IMR-90 (cell line): Measurements from ENCODE around the gene CCL15. TPM values are rescaled to one million over a fixed set of nuclear protein-coding genes. Genes with fewer than 3 reads are reported as not detected.

Experiments used
- ATAC-seq: fragments of 200-7000 bp; cut with Tn5 transposase; 2 replicates; pipeline ENCODE4 v1.9.1; 2020; ENCODE audit warnings: low read depth, mild to moderate bottlenecking, moderate library complexity
- BruUV-seq: library from RNA; stranded (reverse); fragments of 400-500 nt; replicated peaks from 2 replicates; lab custom pipeline; 2021; lab: Mats Ljungman, UMichigan
- CTCF ChIA-PET: fragments of 300-600 bp; formaldehyde crosslinking; extraction: SDS; loops from one replicate; lab custom pipeline; 2021; ENCODE audit warnings: antibody characterized with exemption; lab: Yijun Ruan, JAX
- POLR2A ChIA-PET: fragments of 300-600 bp; sonication (Branson Sonifier 250); formaldehyde crosslinking; loops from one replicate; lab custom pipeline; 2022; ENCODE audit warnings: antibody characterized with exemption; ENCODE audit not compliant: unreplicated experiment; lab: Charles Lee
- DNase-seq: peaks from one replicate; pipeline ENCODE4 v3.0.0; 2013
- H2AFZ ChIP-seq: replicated peaks from 2 replicates; pipeline ENCODE3; 2013; ENCODE audit warnings: low read length, mild to moderate bottlenecking; ENCODE audit not compliant: poor library complexity
- H2AK5ac ChIP-seq: 2 replicates; pipeline ENCODE4 v1.6.1; 2013; ENCODE audit warnings: low read depth, low read length, inconsistent platforms
- H2AK9ac ChIP-seq: replicated peaks from 2 replicates; pipeline ENCODE3; 2013; ENCODE audit warnings: mild to moderate bottlenecking, low read depth, low read length, moderate library complexity; ENCODE audit not compliant: poor library complexity
- H2BK120ac ChIP-seq: 2 replicates; pipeline ENCODE4 v1.6.1; 2013; ENCODE audit warnings: low read depth, low read length, inconsistent platforms
- H2BK15ac ChIP-seq: 3 replicates; pipeline ENCODE4 v1.6.1; 2013; ENCODE audit warnings: low read depth, low read length, inconsistent platforms
- H2BK20ac ChIP-seq: 2 replicates; pipeline ENCODE4 v1.6.1; 2013; ENCODE audit warnings: low read depth, mild to moderate bottlenecking, inconsistent platforms, low read length, moderate library complexity
- H2BK5ac ChIP-seq: 2 replicates; pipeline ENCODE4 v1.6.1; 2013; ENCODE audit warnings: mild to moderate bottlenecking, low read depth, low read length, inconsistent platforms; ENCODE audit not compliant: poor library complexity, severe bottlenecking
- H3K14ac ChIP-seq: replicated peaks from 2 replicates; pipeline ENCODE4 v1.6.1; 2013; ENCODE audit warnings: low read depth, low read length, inconsistent platforms
- H3K18ac ChIP-seq: 2 replicates; pipeline ENCODE4 v1.6.1; 2013; ENCODE audit warnings: low read depth, low read length, control low read depth
- H3K23ac ChIP-seq: 2 replicates; pipeline ENCODE4 v1.6.1; 2013; ENCODE audit warnings: low read depth, low read length, inconsistent platforms
- H3K27ac ChIP-seq: 2 replicates; pipeline ENCODE4 v1.5.1; 2013; ENCODE audit warnings: mild to moderate bottlenecking, control low read depth, low read length; ENCODE audit not compliant: insufficient read depth
- H3K27me3 ChIP-seq: 2 replicates; pipeline ENCODE4 v1.6.1; 2013; ENCODE audit warnings: low read length; ENCODE audit not compliant: control insufficient read depth, insufficient read depth
- H3K36me3 ChIP-seq: 2 replicates; pipeline ENCODE4 v1.6.1; 2013; ENCODE audit warnings: low read length, mixed read lengths; ENCODE audit not compliant: control insufficient read depth, insufficient read depth
- H3K4ac ChIP-seq: 2 replicates; pipeline ENCODE4 v1.6.1; 2013; ENCODE audit warnings: low read depth, low read length, inconsistent platforms
- H3K4me1 ChIP-seq: 2 replicates; pipeline ENCODE4 v1.6.1; 2013; ENCODE audit warnings: low read length, mixed read lengths; ENCODE audit not compliant: control insufficient read depth, insufficient read depth
- H3K4me2 ChIP-seq: 2 replicates; pipeline ENCODE4 v1.6.1; 2013; ENCODE audit warnings: low read depth, mild to moderate bottlenecking, control low read depth, low read length, moderate library complexity
- H3K4me3 ChIP-seq: 2 replicates; pipeline ENCODE4 v1.5.1; 2013; ENCODE audit warnings: low read depth, mild to moderate bottlenecking, control low read depth, low read length, moderate library complexity; ENCODE audit not compliant: insufficient read depth
- H3K56ac ChIP-seq: 2 replicates; pipeline ENCODE4 v1.6.1; 2013; ENCODE audit warnings: low read length, inconsistent platforms; ENCODE audit not compliant: insufficient read depth; ENCODE audit errors: extremely low read depth
- H3K79me1 ChIP-seq, 2 experiments: 2 replicates each; pipeline ENCODE4 v1.6.1; 2013; ENCODE audit warnings: low read length in 2 of 2, inconsistent platforms in 1 of 2, low read depth in 1 of 2
- H3K9ac ChIP-seq: 2 replicates; pipeline ENCODE4 v1.6.1; 2013; ENCODE audit warnings: low read depth, low read length, control low read depth
- H3K9me1 ChIP-seq: 2 replicates; pipeline ENCODE4 v1.6.1; 2013; ENCODE audit warnings: low read length, inconsistent platforms; ENCODE audit not compliant: insufficient read depth
- H3K9me3 ChIP-seq: 2 replicates; pipeline ENCODE4 v1.6.1; 2013; ENCODE audit warnings: low read length; ENCODE audit not compliant: control insufficient read depth, insufficient read depth
- H4K20me1 ChIP-seq: 2 replicates; pipeline ENCODE4 v1.6.1; 2013; ENCODE audit warnings: low read length, inconsistent platforms; ENCODE audit not compliant: insufficient read depth
- H4K5ac ChIP-seq: 2 replicates; pipeline ENCODE4 v1.6.1; 2013; ENCODE audit warnings: mild to moderate bottlenecking, low read depth, low read length, control low read depth
- H4K8ac ChIP-seq, 2 experiments: 2 replicates each; pipeline ENCODE4 v1.6.1; 2013; ENCODE audit warnings: low read depth in 2 of 2, low read length in 2 of 2, control low read depth in 1 of 2, inconsistent platforms in 1 of 2
- H4K91ac ChIP-seq: 2 replicates; pipeline ENCODE4 v1.6.1; 2013; ENCODE audit warnings: low read depth, low read length, inconsistent platforms; ENCODE audit not compliant: insufficient read depth
- CEBPB ChIP-seq: IDR thresholded peaks from 2 replicates; pipeline ENCODE4 v1.6.1; 2012; ENCODE audit warnings: low read depth, low read length, improper control_type of control experiment
- RAD21 ChIP-seq: IDR thresholded peaks from 2 replicates; pipeline ENCODE4 v1.6.1; 2012; ENCODE audit warnings: low read length, improper control_type of control experiment
- WGBS, 2 experiments: methylation state at CpG; one replicate each; pipeline versions ENCODE4 v1.1.5 to v1.1.7; 2013; ENCODE audit warnings: missing lambda C conversion rate in 2 of 2; ENCODE audit not compliant: insufficient read length in 1 of 2; ENCODE audit errors: extremely low coverage in 2 of 2; 5-methylcytosine and 5-hydroxymethylcytosine counted together
- dilution Hi-C: fragments of 300-500 bp; cut with HindIII; formaldehyde crosslinking; loops from one replicate; pipeline ENCODE4 v1.14.3; 2018; ENCODE audit warnings: low sequenced_read_pairs; ENCODE audit not compliant: unreplicated experiment
- in situ Hi-C: fragments of 300-500 bp; cut with MboI; formaldehyde crosslinking; loops from 3 replicates; pipeline ENCODE4 v1.14.3; 2019; ENCODE audit warnings: low sequenced_read_pairs, inconsistent platforms, mixed read lengths
- intact Hi-C: fragments of 100-400 bp; cut with micrococcal nuclease; formaldehyde crosslinking; loops from 2 replicates; pipeline ENCODE4 v1.10.0; 2022
- polyA plus RNA-seq, 3 experiments: library from polyadenylated mRNA; depleted of rRNA; stranded (reverse); fragments of >200 nt; gene quantifications; 2 replicates each; pipeline ENCODE4 v1.2.3, GENCODE V29; 2012; ENCODE audit warnings: low replicate concordance in 1 of 3
- total RNA-seq: library from RNA; depleted of rRNA; stranded (reverse); fragments of >200 nt; gene quantifications from 2 replicates; pipeline ENCODE4 v1.2.3, GENCODE V29; 2012

CCL15 gene
- total and polyA plus RNA-seq, 2 of the 4 experiments (the other 2 are of a cell fraction), result not detected

- intact Hi-C loops, result no loop called here
- POLR2A ChIA-PET, result no interaction called here
Measured at GRCh38 chr17:36019423-36019822, 18.1 kb upstream of the CCL15 start.

More at GRCh38 chr17:36019423-36019822, 18.1 kb upstream of the CCL15 start:
- H3K27me3 ChIP-seq, result no peaks in the 10 kb centered on the region
- no peak overlapping the region for H2AK9ac ChIP-seq
- H4K8ac ChIP-seq, result no peak overlapping the region
- dilution Hi-C loops, result no loop called here
- ATAC-seq (no peak), DNase-seq (no peak)
- H2AFZ ChIP-seq, result no peak overlapping the region
- no peaks in the 10 kb centered on the region for H4K20me1 ChIP-seq
- no peaks in the 10 kb centered on the region for H3K9me1 ChIP-seq
- H3K56ac ChIP-seq, result no peak overlapping the region
- no peak overlapping the region for H2BK20ac ChIP-seq
- no peaks in the 10 kb centered on the region for H3K36me3 ChIP-seq
- WGBS, 2 experiments, result no CpG with 5 or more reads among the region's 2 CpGs
- no peak overlapping the region for H2AK5ac ChIP-seq
- H2BK15ac ChIP-seq, result no peak overlapping the region
- no peak overlapping the region for H3K4me3 ChIP-seq
- H4K5ac ChIP-seq, result no peak overlapping the region
- H3K23ac ChIP-seq, result no peak overlapping the region
- no peak overlapping the region for H3K18ac ChIP-seq
- H3K27ac ChIP-seq, result no peak overlapping the region
- H3K4me1 ChIP-seq, result no peaks in the 10 kb centered on the region
- no peaks in the 10 kb centered on the region for H3K9me3 ChIP-seq
- H2BK5ac ChIP-seq, result no peak overlapping the region
- no peak overlapping the region for H3K9ac ChIP-seq
- no peak overlapping the region for H3K14ac ChIP-seq
- no TSS peak for BruUV-seq
- no peaks in the 10 kb centered on the region for H3K79me1 ChIP-seq
- H4K91ac ChIP-seq, result no peak overlapping the region
- in situ Hi-C loops, result no loop called here
- H3K4ac ChIP-seq, result no peak overlapping the region
- CTCF ChIA-PET, result no interaction called here
- H2BK120ac ChIP-seq, result no peak overlapping the region
- no peak overlapping the region for H3K4me2 ChIP-seq
- no peak for TF ChIP-seq RAD21
- peak; percentile 23; the same call in 1 of the 2 replicates for TF ChIP-seq CEBPB
